ENCODE results near the gene OR9Q1.

The OR9Q1 gene

GRCh38 chr11:58000699-58001098, 23.0 kb upstream of the OR9Q1 start:
- Histone ChIP-seq H3K4me3 (no peak overlapping the region), H3K4me1 (no peaks in the 10 kb centered on the region), H3K27me3 (no peaks in the 10 kb centered on the region), H3K9me3 (no peaks in the 10 kb centered on the region), H3K36me3 (no peaks in the 10 kb centered on the region), H3K27ac (no peak overlapping the region)
- intact Hi-C loops (cut with DNase I; ENCODE audit: low total_unique reads) = no loop called here
- TF ChIP-seq, protein P1, sequence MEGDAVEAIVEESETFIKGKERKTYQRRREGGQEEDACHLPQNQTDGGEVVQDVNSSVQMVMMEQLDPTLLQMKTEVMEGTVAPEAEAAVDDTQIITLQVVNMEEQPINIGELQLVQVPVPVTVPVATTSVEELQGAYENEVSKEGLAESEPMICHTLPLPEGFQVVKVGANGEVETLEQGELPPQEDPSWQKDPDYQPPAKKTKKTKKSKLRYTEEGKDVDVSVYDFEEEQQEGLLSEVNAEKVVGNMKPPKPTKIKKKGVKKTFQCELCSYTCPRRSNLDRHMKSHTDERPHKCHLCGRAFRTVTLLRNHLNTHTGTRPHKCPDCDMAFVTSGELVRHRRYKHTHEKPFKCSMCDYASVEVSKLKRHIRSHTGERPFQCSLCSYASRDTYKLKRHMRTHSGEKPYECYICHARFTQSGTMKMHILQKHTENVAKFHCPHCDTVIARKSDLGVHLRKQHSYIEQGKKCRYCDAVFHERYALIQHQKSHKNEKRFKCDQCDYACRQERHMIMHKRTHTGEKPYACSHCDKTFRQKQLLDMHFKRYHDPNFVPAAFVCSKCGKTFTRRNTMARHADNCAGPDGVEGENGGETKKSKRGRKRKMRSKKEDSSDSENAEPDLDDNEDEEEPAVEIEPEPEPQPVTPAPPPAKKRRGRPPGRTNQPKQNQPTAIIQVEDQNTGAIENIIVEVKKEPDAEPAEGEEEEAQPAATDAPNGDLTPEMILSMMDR (IDR thresholded peaks at IDR 0.05) = no peak
- DNase-seq = no peak

DNA sequence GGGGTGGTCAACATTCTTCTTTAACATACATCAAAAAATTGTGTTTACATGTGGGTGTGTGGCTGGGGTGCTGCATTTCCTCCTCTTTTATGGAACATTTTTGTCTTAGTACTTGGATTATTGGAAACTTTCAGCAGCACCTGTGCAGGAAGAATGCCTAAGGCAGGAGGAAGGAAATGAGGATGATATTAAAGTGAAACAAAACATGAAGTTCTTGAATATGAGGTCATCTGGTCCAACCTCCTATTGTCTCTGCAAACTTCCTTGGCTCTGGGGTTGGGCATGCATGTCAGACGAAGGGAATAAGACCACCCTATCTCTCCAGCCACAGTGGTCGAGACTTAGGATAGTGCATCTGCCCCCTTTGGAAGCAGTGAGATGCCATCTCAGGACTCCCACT, 20.6 kb upstream of the OR9Q1 start:
- no peak for DNase-seq
- Histone ChIP-seq H3K4me1 (no peaks in the 10 kb centered on the region), H3K27ac (no peak overlapping the region), H3K4me3 (no peak overlapping the region), H3K36me3 (no peaks in the 10 kb centered on the region), H3K9me3 (no peaks in the 10 kb centered on the region), H3K27me3 (no peaks in the 10 kb centered on the region)
- intact Hi-C loops (cut with DNase I; ENCODE audit: low total_unique reads) = no loop called here
- TF ChIP-seq, protein P1 (IDR thresholded peaks at IDR 0.05) = no peak

- Histone ChIP-seq H3K4me1 (no peaks in the 10 kb centered on the region), H3K9me3 (no peaks in the 10 kb centered on the region), H3K36me3 (no peaks in the 10 kb centered on the region), H3K27ac (no peak overlapping the region), H3K27me3 (no peaks in the 10 kb centered on the region), H3K4me3 (no peak overlapping the region)
- TF ChIP-seq, protein P1 (IDR thresholded peaks at IDR 0.05) = no peak
- DNase-seq = no peak
- intact Hi-C loops (cut with DNase I; ENCODE audit: low total_unique reads) = no loop called here
These were observed 20.1 kb upstream of the OR9Q1 start for GRCh38 chr11:58003591-58003990.

- TF ChIP-seq, protein P1 (IDR thresholded peaks at IDR 0.05) = no peak
- Histone ChIP-seq H3K36me3 (no peaks in the 10 kb centered on the region), H3K4me3 (no peak overlapping the region), H3K9me3 (no peaks in the 10 kb centered on the region), H3K27ac (no peak overlapping the region), H3K27me3 (no peaks in the 10 kb centered on the region), H3K4me1 (no peaks in the 10 kb centered on the region)
- DNase-seq = no peak
- intact Hi-C loops (cut with DNase I; ENCODE audit: low total_unique reads) = no loop called here
These were observed 19.0 kb upstream of the OR9Q1 start for GRCh38 chr11:58004664-58005063.

DNA sequence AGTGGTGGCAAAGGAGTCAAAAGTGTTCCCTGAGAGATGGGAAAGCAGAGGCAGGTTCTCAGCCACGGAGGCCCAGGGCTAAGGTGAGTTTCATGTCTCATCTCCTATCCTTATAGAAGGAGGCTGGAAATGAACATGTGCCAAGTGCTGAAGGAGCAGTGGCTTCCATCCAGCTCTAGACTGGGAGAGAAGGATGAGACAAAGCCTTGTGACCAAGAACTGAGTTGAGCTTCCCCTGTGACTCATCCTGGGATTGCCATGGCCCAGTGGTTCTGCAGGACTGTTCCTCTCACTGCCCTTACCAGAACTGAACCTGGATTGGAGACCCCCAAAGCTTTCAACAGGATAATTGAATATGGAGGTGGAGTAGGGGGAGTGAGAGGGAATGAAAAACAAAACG, 16.7 kb upstream of the OR9Q1 start:
- no peaks in the 10 kb centered on the region for H3K36me3 ChIP-seq
- H3K4me3 ChIP-seq = no peak overlapping the region
- no peaks in the 10 kb centered on the region for H3K27me3 ChIP-seq
- TF ChIP-seq, protein P1 (IDR thresholded peaks at IDR 0.05) = no peak
- no peaks in the 10 kb centered on the region for H3K9me3 ChIP-seq
- DNase-seq = no peak
- no peaks in the 10 kb centered on the region for H3K4me1 ChIP-seq
- intact Hi-C loops (cut with DNase I; ENCODE audit: low total_unique reads) = no loop called here
- no peak overlapping the region for H3K27ac ChIP-seq

GRCh38 chr11:58011771-58012170, 11.9 kb upstream of the OR9Q1 start:
- H3K27ac ChIP-seq = no peak overlapping the region
- DNase-seq = no peak

More at GRCh38 chr11:58011771-58012170, 11.9 kb upstream of the OR9Q1 start:
- H3K27me3 ChIP-seq = no peaks in the 10 kb centered on the region
- intact Hi-C loops (cut with DNase I; ENCODE audit: low total_unique reads) = no loop called here
- H3K4me3 ChIP-seq = no peak overlapping the region
- H3K36me3 ChIP-seq = no peaks in the 10 kb centered on the region
- TF ChIP-seq, protein P1 (IDR thresholded peaks at IDR 0.05) = no peak
- H3K4me1 ChIP-seq = no peaks in the 10 kb centered on the region
- H3K9me3 ChIP-seq = no peaks in the 10 kb centered on the region

Data from tibial artery (tissue), 4 donors.